ENCODE measurements around the gene CLEC4A.
A peak's percentile ranks its signal among the peaks of the same experiment; 100 is the strongest.
"Not testable (repeated sequence)": the region's sequence is repeated elsewhere in the genome, so short reads cannot be mapped to it uniquely, and the experiment has no call there.

CLEC4A gene

DNA sequence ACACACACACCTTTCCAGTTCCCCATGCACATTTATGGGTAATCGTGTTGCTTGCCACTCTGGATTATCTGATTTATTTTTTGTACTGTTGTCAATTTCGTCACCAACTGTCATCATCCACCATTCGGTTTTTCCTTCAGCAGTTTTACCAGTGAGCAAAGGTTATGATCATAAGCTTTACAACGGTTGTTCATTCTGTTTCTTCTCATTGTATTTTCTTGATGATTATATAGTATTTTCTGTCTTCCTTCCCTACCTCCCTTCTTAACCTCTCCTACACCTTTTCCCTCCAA lies 40.7 kb upstream of the CLEC4A start:
- no peak for DNase-seq (ENCODE audit: low read depth, low spot score)
- H3K9me3 ChIP-seq (ENCODE audit: low read depth, low read length) = no peaks in the 10 kb centered on the region
- H3K9ac ChIP-seq (ENCODE audit: insufficient read length) = peak overlapping the region; percentile 92
- TF ChIP-seq EZH2 (IDR thresholded peaks at IDR 0.05) (no peak), FOXP2 (optimal IDR thresholded peaks at IDR 0.05; ENCODE audit: control extremely low read depth, extremely low read length, insufficient read depth) (no peak), POLR2AphosphoS5 (IDR thresholded peaks at IDR 0.05; ENCODE audit: borderline replicate concordance, low read depth, low read length) (no peak)
- peak overlapping the region; percentile 89 for H3K4me3 ChIP-seq
- H3K36me3 ChIP-seq (ENCODE audit: insufficient read depth, low read length) = 0 out of 2 replicates have a peak, but pooled peaks cover 6% of the 10 kb centered on the region
- peak overlapping the region; percentile 94 for H3K27ac ChIP-seq

DNA sequence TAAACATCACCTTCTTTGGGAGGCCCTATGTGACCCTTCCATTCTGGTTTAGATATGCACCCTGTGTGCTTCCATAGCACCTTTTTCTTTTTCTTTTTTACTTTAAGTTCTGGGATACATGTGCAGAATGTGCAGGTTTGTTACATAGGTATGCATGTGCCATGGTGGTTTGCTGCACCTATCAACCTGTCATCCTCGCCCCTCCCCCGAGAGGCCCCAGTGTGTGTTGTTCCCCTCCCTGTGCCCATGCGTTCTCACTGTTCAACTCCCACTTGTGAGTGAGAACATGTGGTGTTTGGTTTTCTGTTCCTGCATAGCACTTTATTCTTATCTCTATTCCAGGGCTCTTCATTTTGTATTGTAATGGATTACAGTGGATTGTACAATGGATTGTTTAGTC lies 39.1 kb upstream of the CLEC4A start:
- H3K9ac ChIP-seq (ENCODE audit: insufficient read length); H3K27ac ChIP-seq; H3K4me3 ChIP-seq; H3K9me3 ChIP-seq (ENCODE audit: low read depth, low read length); DNase-seq (ENCODE audit: low read depth, low spot score); H3K36me3 ChIP-seq (ENCODE audit: insufficient read depth, low read length): not testable (repeated sequence)

- no peak overlapping the region for H3K27ac ChIP-seq
- H3K4me3 ChIP-seq = no peak overlapping the region
- no peak overlapping the region for H3K9ac ChIP-seq (ENCODE audit: insufficient read length)
- DNase-seq (ENCODE audit: low read depth, low spot score) = no peak
- no peaks in the 10 kb centered on the region for H3K9me3 ChIP-seq (ENCODE audit: low read depth, low read length)
- TF ChIP-seq POLR2AphosphoS5 (IDR thresholded peaks at IDR 0.05; ENCODE audit: borderline replicate concordance, low read depth, low read length) (no peak), FOXP2 (optimal IDR thresholded peaks at IDR 0.05; ENCODE audit: control extremely low read depth, extremely low read length, insufficient read depth) (no peak), EZH2 (IDR thresholded peaks at IDR 0.05) (no peak)
- peaks cover 37% of the 10 kb centered on the region for H3K36me3 ChIP-seq (ENCODE audit: insufficient read depth, low read length)
Observed at GRCh38 chr12:8087666-8088065, 35.8 kb upstream of the CLEC4A start.

DNA sequence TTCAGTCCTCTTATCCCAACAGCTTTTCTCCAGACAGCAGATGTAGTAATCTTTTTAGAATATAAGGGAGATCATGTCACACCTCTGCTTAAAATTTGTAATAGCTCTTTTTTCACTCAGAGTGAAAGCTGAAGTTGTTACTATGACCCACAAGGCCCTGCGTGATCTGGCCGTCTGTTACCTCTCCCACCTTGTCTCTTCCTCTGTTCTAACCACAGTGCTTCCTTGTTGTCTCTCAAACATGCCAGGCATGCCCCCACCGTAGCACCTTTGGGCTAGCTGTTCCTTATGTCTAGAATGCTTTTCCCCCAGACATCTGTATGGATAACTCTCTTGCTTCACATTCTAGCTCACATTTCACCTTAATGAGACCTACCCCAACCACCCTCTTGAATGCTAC lies 34.8 kb upstream of the CLEC4A start:
- Histone ChIP-seq H3K27ac (no peak overlapping the region), H3K36me3 (ENCODE audit: insufficient read depth, low read length) (peaks cover 45% of the 10 kb centered on the region), H3K9me3 (ENCODE audit: low read depth, low read length) (no peaks in the 10 kb centered on the region), H3K9ac (ENCODE audit: insufficient read length) (no peak overlapping the region), H3K4me3 (no peak overlapping the region)
- DNase-seq (ENCODE audit: low read depth, low spot score) = no peak
- TF ChIP-seq EZH2 (IDR thresholded peaks at IDR 0.05) = no peak
- no peak for TF ChIP-seq FOXP2 (optimal IDR thresholded peaks at IDR 0.05; ENCODE audit: control extremely low read depth, extremely low read length, insufficient read depth)
- no peak for TF ChIP-seq POLR2AphosphoS5 (IDR thresholded peaks at IDR 0.05; ENCODE audit: borderline replicate concordance, low read depth, low read length)

- not testable (repeated sequence) for DNase-seq (ENCODE audit: low read depth, low spot score); H3K27ac ChIP-seq; H3K4me3 ChIP-seq; H3K9me3 ChIP-seq (ENCODE audit: low read depth, low read length); H3K9ac ChIP-seq (ENCODE audit: insufficient read length)
- peaks cover 47% of the 10 kb centered on the region for H3K36me3 ChIP-seq (ENCODE audit: insufficient read depth, low read length)
Observed at GRCh38 chr12:8089277-8089676, 34.1 kb upstream of the CLEC4A start.

DNA sequence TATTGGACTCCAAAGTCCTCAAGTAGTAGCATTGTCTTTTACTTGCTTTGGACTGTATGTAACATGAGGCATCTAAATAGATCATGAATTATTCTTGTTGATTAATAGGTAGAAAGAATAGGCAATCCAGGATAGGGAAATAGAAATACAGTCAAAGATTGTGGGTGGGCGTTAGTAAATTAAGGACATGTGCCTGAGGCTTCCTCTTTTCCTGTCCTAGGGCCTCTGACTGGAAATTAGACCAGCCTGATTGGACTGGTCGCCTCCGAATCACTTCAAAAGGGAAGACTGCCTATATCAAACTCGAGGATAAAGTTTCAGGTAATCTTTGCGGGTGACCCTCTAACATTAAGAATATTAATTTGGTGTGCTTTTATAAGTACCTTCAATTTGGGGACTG lies 33.7 kb upstream of the CLEC4A start:
- TF ChIP-seq POLR2AphosphoS5 (IDR thresholded peaks at IDR 0.05; ENCODE audit: borderline replicate concordance, low read depth, low read length) (no peak), FOXP2 (optimal IDR thresholded peaks at IDR 0.05; ENCODE audit: control extremely low read depth, extremely low read length, insufficient read depth) (no peak), EZH2 (IDR thresholded peaks at IDR 0.05) (no peak)
- H3K27ac ChIP-seq = no peak overlapping the region
- H3K9me3 ChIP-seq (ENCODE audit: low read depth, low read length) = no peaks in the 10 kb centered on the region
- peaks cover 52% of the 10 kb centered on the region for H3K36me3 ChIP-seq (ENCODE audit: insufficient read depth, low read length)
- H3K9ac ChIP-seq (ENCODE audit: insufficient read length) = no peak overlapping the region
- H3K4me3 ChIP-seq = no peak overlapping the region
- DNase-seq (ENCODE audit: low read depth, low spot score) = no peak

DNA sequence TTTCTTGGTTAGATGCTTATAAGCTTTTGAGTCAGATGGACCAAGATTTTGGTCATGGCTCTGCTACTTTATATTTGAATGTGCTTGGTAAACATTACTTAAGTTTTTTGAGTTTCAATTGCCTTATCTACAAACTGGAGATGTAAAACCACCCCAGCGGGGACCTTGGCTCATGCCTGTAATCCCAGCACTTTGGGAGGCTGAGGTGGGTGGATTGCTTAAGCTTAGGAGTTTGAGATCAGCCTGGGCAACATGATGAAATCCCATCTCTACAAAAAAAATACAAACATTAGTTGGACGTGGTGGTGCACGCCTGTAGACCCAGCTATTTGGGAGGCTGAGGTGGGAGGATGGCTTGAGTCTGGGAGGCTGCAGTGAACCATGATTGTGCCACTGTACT lies 30.1 kb upstream of the CLEC4A start:
- Histone ChIP-seq H3K4me3 (no peak overlapping the region), H3K36me3 (ENCODE audit: insufficient read depth, low read length) (peaks cover 70% of the 10 kb centered on the region), H3K9me3 (ENCODE audit: low read depth, low read length) (no peaks in the 10 kb centered on the region), H3K27ac (no peak overlapping the region), H3K9ac (ENCODE audit: insufficient read length) (no peak overlapping the region)
- TF ChIP-seq POLR2AphosphoS5 (IDR thresholded peaks at IDR 0.05; ENCODE audit: borderline replicate concordance, low read depth, low read length) (no peak), FOXP2 (optimal IDR thresholded peaks at IDR 0.05; ENCODE audit: control extremely low read depth, extremely low read length, insufficient read depth) (no peak), EZH2 (IDR thresholded peaks at IDR 0.05) (no peak)
- no peak for DNase-seq (ENCODE audit: low read depth, low spot score)

DNA sequence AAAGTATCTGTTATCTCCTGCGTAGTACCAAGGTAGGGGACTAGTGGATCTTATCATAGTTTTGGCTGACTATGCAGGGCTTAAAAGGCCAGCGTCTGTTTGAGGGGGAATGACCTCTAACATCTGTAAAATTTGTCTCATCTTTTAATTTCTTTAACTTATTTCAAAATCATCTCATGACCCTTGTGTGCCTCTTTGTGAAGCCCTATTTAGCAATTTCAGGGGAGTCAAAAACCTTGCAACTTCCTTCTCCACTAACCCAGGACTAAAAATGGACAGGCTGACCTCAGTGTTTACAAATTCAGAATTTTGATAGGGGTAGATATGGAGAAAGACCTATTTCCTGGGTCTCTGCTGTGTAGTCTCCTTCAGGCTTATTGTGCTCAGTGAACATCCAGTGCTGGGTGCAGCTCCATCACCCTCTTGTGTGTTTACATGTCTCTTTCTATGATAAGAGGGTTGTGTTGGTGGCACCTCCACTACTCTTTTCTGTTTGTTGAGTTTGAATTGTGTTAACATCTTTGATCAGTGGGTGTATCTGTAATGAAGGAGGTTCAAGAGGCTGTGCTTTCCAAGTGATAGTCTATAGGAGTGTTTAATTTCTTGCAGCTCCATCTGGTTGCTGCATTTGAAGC lies 27.0 kb upstream of the CLEC4A start:
- TF ChIP-seq POLR2AphosphoS5 (IDR thresholded peaks at IDR 0.05; ENCODE audit: borderline replicate concordance, low read depth, low read length) (no peak), EZH2 (IDR thresholded peaks at IDR 0.05) (no peak), FOXP2 (optimal IDR thresholded peaks at IDR 0.05; ENCODE audit: control extremely low read depth, extremely low read length, insufficient read depth) (no peak)
- no peak for DNase-seq (ENCODE audit: low read depth, low spot score)
- peaks cover 55% of the 10 kb centered on the region for H3K36me3 ChIP-seq (ENCODE audit: insufficient read depth, low read length)

GRCh38 chr12:8099235-8099634 lies 24.2 kb upstream of the CLEC4A start:
- Histone ChIP-seq H3K36me3 (ENCODE audit: insufficient read depth, low read length) (peaks cover 34% of the 10 kb centered on the region), H3K9me3 (ENCODE audit: low read depth, low read length) (no peaks in the 10 kb centered on the region), H3K4me3 (no peak overlapping the region), H3K27ac (no peak overlapping the region), H3K9ac (ENCODE audit: insufficient read length) (no peak overlapping the region)
- DNase-seq (ENCODE audit: low read depth, low spot score) = no peak
- TF ChIP-seq EZH2 (IDR thresholded peaks at IDR 0.05) = no peak
- TF ChIP-seq FOXP2 (optimal IDR thresholded peaks at IDR 0.05; ENCODE audit: control extremely low read depth, extremely low read length, insufficient read depth) = no peak
- no peak for TF ChIP-seq POLR2AphosphoS5 (IDR thresholded peaks at IDR 0.05; ENCODE audit: borderline replicate concordance, low read depth, low read length)

More for the DNA sequence above, 27.0 kb upstream of the CLEC4A start:
- H3K9me3 ChIP-seq (ENCODE audit: low read depth, low read length) = no peaks in the 10 kb centered on the region
- no peak overlapping the region for H3K4me3 ChIP-seq
- H3K9ac ChIP-seq (ENCODE audit: insufficient read length) = no peak overlapping the region
- H3K27ac ChIP-seq = no peak overlapping the region
